H9 (cell line): Measurements from ENCODE around the gene KRT5. TPM values are rescaled to one million over a fixed set of nuclear protein-coding genes. Genes with fewer than 3 reads are reported as not detected.

Experiments used
- DNase-seq: peaks from one replicate; pipeline ENCODE4 v3.0.0-alpha.2; 2017
- H2AFZ ChIP-seq: one replicate; pipeline ENCODE4 v1.6.1; 2013; ENCODE audit warnings: mild to moderate bottlenecking, low read length, control low read depth, moderate library complexity
- H2AK5ac ChIP-seq: 2 replicates; pipeline ENCODE4 v1.6.1; 2013; ENCODE audit warnings: low read length, control low read depth, mixed read lengths; ENCODE audit not compliant: insufficient read length
- H2BK120ac ChIP-seq: one replicate; pipeline ENCODE4 v1.6.1; 2013; ENCODE audit warnings: low read depth, mild to moderate bottlenecking, low read length, control low read depth, inconsistent platforms; ENCODE audit not compliant: poor library complexity, severe bottlenecking
- H2BK12ac ChIP-seq: 2 replicates; pipeline ENCODE4 v1.6.1; 2013; ENCODE audit warnings: low read length, control low read depth, mixed read lengths, low read depth; ENCODE audit not compliant: insufficient read length
- H2BK15ac ChIP-seq: 2 replicates; pipeline ENCODE4 v1.6.1; 2013; ENCODE audit warnings: low read depth, low read length, control low read depth
- H2BK20ac ChIP-seq: one replicate; pipeline ENCODE4 v1.6.1; 2013; ENCODE audit warnings: low read depth, mild to moderate bottlenecking, low read length, control low read depth, inconsistent platforms; ENCODE audit not compliant: poor library complexity, severe bottlenecking
- H2BK5ac ChIP-seq: 2 replicates; pipeline ENCODE4 v1.6.1; 2013; ENCODE audit warnings: low read length, control low read depth, mixed read lengths; ENCODE audit not compliant: insufficient read length
- H3K14ac ChIP-seq: 2 replicates; pipeline ENCODE4 v1.6.1; 2013; ENCODE audit warnings: low read length, control low read depth; ENCODE audit not compliant: insufficient read depth
- H3K18ac ChIP-seq: 2 replicates; pipeline ENCODE4 v1.6.1; 2013; ENCODE audit warnings: low read depth, mild to moderate bottlenecking, mixed read lengths, low read length, control low read depth; ENCODE audit not compliant: insufficient read length
- H3K23ac ChIP-seq: 2 replicates; pipeline ENCODE4 v1.6.1; 2013; ENCODE audit warnings: low read length, control low read depth, mixed read lengths, low read depth; ENCODE audit not compliant: insufficient read length
- H3K23me2 ChIP-seq: 2 replicates; pipeline ENCODE4 v1.6.1; 2013; ENCODE audit warnings: low read depth, mild to moderate bottlenecking, mixed read lengths, low read length, control low read depth; ENCODE audit not compliant: insufficient read length, poor library complexity, severe bottlenecking
- H3K27ac ChIP-seq: 2 replicates; pipeline ENCODE4 v1.5.1; 2013; ENCODE audit warnings: low read length, control low read depth, mixed read lengths, low read depth; ENCODE audit not compliant: insufficient read length
- H3K27me3 ChIP-seq: 2 replicates; pipeline ENCODE4 v1.6.1; 2013; ENCODE audit warnings: low read length, control low read depth, inconsistent platforms; ENCODE audit not compliant: insufficient read depth
- H3K4ac ChIP-seq: 2 replicates; pipeline ENCODE4 v1.6.1; 2013; ENCODE audit warnings: low read depth, mild to moderate bottlenecking, control low read depth, inconsistent platforms, low read length, moderate library complexity
- H3K4me1 ChIP-seq: 2 replicates; pipeline ENCODE4 v1.6.1; 2013; ENCODE audit warnings: low read length, control low read depth, inconsistent platforms; ENCODE audit not compliant: insufficient read depth
- H3K4me2 ChIP-seq: 2 replicates; pipeline ENCODE4 v1.6.1; 2013; ENCODE audit warnings: low read length, control low read depth, mixed read lengths; ENCODE audit not compliant: insufficient read length, insufficient read depth
- H3K56ac ChIP-seq: 2 replicates; pipeline ENCODE4 v1.6.1; 2013; ENCODE audit warnings: low read depth, mild to moderate bottlenecking, mixed read lengths, low read length, control low read depth; ENCODE audit not compliant: insufficient read length
- H3K79me1 ChIP-seq: 2 replicates; pipeline ENCODE4 v1.6.1; 2013; ENCODE audit warnings: low read depth, mild to moderate bottlenecking, moderate library complexity, low read length, control low read depth, inconsistent platforms; ENCODE audit not compliant: insufficient read depth, poor library complexity, severe bottlenecking
- H3K79me2 ChIP-seq: 2 replicates; pipeline ENCODE4 v1.6.1; 2013; ENCODE audit warnings: low read length, control low read depth, inconsistent platforms; ENCODE audit not compliant: insufficient read depth
- H3K9ac ChIP-seq: 2 replicates; pipeline ENCODE4 v1.6.1; 2013; ENCODE audit warnings: low read length, control low read depth, mixed read lengths; ENCODE audit not compliant: insufficient read length; ENCODE audit errors: extremely low read depth
- H3K9me3 ChIP-seq: one replicate; pipeline ENCODE4 v1.6.1; 2013; ENCODE audit warnings: low read depth, low read length, inconsistent platforms; ENCODE audit not compliant: control insufficient read depth
- H3T11ph ChIP-seq: one replicate; pipeline ENCODE4 v1.6.1; 2013; ENCODE audit warnings: mild to moderate bottlenecking, low read length, control low read depth, inconsistent platforms
- H4K20me1 ChIP-seq: one replicate; pipeline ENCODE4 v1.6.1; 2013; ENCODE audit not compliant: control insufficient read depth, insufficient read length, insufficient read depth
- H4K5ac ChIP-seq: 2 replicates; pipeline ENCODE4 v1.6.1; 2013; ENCODE audit warnings: low read depth, mild to moderate bottlenecking, mixed read lengths, low read length, control low read depth; ENCODE audit not compliant: insufficient read length
- H4K8ac ChIP-seq: replicated peaks from 2 replicates; pipeline ENCODE4 v1.6.1; 2013; ENCODE audit warnings: low read length, control low read depth, mixed read lengths, low read depth; ENCODE audit not compliant: insufficient read length
- H4K91ac ChIP-seq: 2 replicates; pipeline ENCODE4 v1.6.1; 2013; ENCODE audit warnings: low read depth, mild to moderate bottlenecking, moderate library complexity, mixed read lengths, low read length, control low read depth; ENCODE audit not compliant: insufficient read length
- H3K27ac Mint-ChIP-seq, 3 experiments: 2 replicates in 2 of 3; 3 replicates in 1 of 3; pipeline ENCODE4 v1.8.0; 2020 to 2021; ENCODE audit warnings: mixed read lengths in 3 of 3, mild to moderate bottlenecking in 1 of 3, moderate library complexity in 1 of 3
- H3K27me3 Mint-ChIP-seq: 2 replicates; pipeline ENCODE4 v1.8.0; 2021; ENCODE audit warnings: low read depth, mild to moderate bottlenecking, moderate library complexity, mixed read lengths
- H3K36me3 Mint-ChIP-seq, 3 experiments: 2 replicates in 2 of 3; 3 replicates in 1 of 3; pipeline ENCODE4 v1.8.0; 2020 to 2021; ENCODE audit warnings: low read depth in 3 of 3, mixed read lengths in 3 of 3; ENCODE audit not compliant: insufficient read depth in 1 of 3
- H3K4me1 Mint-ChIP-seq, 2 experiments: 2 replicates each; pipeline ENCODE4 v1.8.0; 2020; ENCODE audit warnings: mixed read lengths in 2 of 2
- H3K4me3 Mint-ChIP-seq, 2 experiments: 2 replicates in 1 of 2; 3 replicates in 1 of 2; pipeline ENCODE4 v1.8.0; 2020 to 2021; ENCODE audit warnings: mild to moderate bottlenecking in 2 of 2, mixed read lengths in 2 of 2, moderate library complexity in 1 of 2
- H3K9me3 Mint-ChIP-seq, 2 experiments: 2 replicates in 1 of 2; 3 replicates in 1 of 2; pipeline ENCODE4 v1.8.0; 2020; ENCODE audit warnings: mild to moderate bottlenecking in 2 of 2, mixed read lengths in 2 of 2, moderate library complexity in 1 of 2
- WGBS: extraction: QIAGEN DNeasy Blood & Tissue Kit; methylation state at CpG from one replicate; pipeline ENCODE4 v1.1.7; 2013; ENCODE audit warnings: missing lambda C conversion rate, low lambda C conversion rate, mixed read lengths; ENCODE audit not compliant: insufficient read length; ENCODE audit errors: extremely low coverage; 5-methylcytosine and 5-hydroxymethylcytosine counted together
- total RNA-seq: library from RNA; stranded (reverse); gene quantifications from 2 replicates; pipeline ENCODE4 v1.2.1, GENCODE V29; 2021
- TF ChIP-seq, protein P1 (sequence below): fragments of 200-600 bp; sonication (generic); conservative IDR thresholded peaks from 3 replicates; pipeline ENCODE4 v1.8.0; 2021; ENCODE audit warnings: antibody characterized with exemption, mild to moderate bottlenecking

Gene KRT5
- total RNA-seq, 1 experiment from 2014 or later, result not detected

DNA sequence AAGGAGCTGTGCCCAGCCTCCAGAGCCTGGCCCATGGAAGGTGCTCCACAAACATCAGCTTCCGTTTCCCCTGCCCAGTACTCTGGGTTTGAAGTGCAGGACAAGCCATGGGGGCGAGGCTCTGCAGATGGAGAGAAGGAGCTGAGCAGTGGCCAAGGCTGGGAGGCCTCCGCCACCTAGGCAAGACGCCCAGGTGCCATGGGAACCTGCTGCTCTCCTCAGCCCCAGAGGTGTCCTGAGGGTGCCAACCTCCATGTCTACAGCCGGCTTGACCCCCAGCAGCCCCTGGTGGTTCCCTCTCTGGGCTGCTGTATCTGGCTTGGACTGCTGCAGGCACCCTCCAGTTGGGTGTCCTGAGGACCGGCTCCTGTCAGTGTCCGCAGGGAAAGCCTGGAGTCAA lies 20.3 kb upstream of the KRT5 start:
- no peak overlapping the region for H3K18ac ChIP-seq
- no peaks in the 10 kb centered on the region for H3K4me1 ChIP-seq
- Mint-ChIP-seq H3K4me1 (peaks cover 3 to 6% of the 10 kb centered on the region in 2 experiments; a peak in 3 of 4 replicates), H3K4me3 (no peak overlapping the region), H3K36me3 (no peaks in the 10 kb centered on the region), H3K27ac (no peak overlapping the region), H3K27me3 (peaks cover 2% of the 10 kb centered on the region; the same call in 1 of the 2 replicates), H3K9me3 (no peaks in the 10 kb centered on the region)
- H2AFZ ChIP-seq, result no peak overlapping the region
- no peak overlapping the region for H2AK5ac ChIP-seq
- H3T11ph ChIP-seq, result no peak overlapping the region
- no peak overlapping the region for H4K91ac ChIP-seq
- H3K79me1 ChIP-seq, result no peaks in the 10 kb centered on the region
- no peak overlapping the region for H3K56ac ChIP-seq
- WGBS, result no CpG with 5 or more reads among the region's 7 CpGs
- TF ChIP-seq, protein P1, sequence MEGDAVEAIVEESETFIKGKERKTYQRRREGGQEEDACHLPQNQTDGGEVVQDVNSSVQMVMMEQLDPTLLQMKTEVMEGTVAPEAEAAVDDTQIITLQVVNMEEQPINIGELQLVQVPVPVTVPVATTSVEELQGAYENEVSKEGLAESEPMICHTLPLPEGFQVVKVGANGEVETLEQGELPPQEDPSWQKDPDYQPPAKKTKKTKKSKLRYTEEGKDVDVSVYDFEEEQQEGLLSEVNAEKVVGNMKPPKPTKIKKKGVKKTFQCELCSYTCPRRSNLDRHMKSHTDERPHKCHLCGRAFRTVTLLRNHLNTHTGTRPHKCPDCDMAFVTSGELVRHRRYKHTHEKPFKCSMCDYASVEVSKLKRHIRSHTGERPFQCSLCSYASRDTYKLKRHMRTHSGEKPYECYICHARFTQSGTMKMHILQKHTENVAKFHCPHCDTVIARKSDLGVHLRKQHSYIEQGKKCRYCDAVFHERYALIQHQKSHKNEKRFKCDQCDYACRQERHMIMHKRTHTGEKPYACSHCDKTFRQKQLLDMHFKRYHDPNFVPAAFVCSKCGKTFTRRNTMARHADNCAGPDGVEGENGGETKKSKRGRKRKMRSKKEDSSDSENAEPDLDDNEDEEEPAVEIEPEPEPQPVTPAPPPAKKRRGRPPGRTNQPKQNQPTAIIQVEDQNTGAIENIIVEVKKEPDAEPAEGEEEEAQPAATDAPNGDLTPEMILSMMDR, result no peak
- no peaks in the 10 kb centered on the region for H3K9me3 ChIP-seq
- H3K23ac ChIP-seq, result no peak overlapping the region
- H3K9ac ChIP-seq, result no peak overlapping the region
- no peak overlapping the region for H3K14ac ChIP-seq
- H3K27ac ChIP-seq, result no peak overlapping the region
- no peak overlapping the region for H2BK120ac ChIP-seq
- no peak overlapping the region for H3K4me2 ChIP-seq
- H2BK20ac ChIP-seq, result no peak overlapping the region
- no peak overlapping the region for H2BK5ac ChIP-seq
- no peak for DNase-seq
- no peaks in the 10 kb centered on the region for H4K20me1 ChIP-seq
- H3K4ac ChIP-seq, result no peak overlapping the region
- H4K8ac ChIP-seq, result no peak overlapping the region
- H3K27me3 ChIP-seq, result no peaks in the 10 kb centered on the region
- H4K5ac ChIP-seq, result no peak overlapping the region
- no peaks in the 10 kb centered on the region for H3K79me2 ChIP-seq
- no peak overlapping the region for H2BK15ac ChIP-seq
- no peak overlapping the region for H2BK12ac ChIP-seq
- no peaks in the 10 kb centered on the region for H3K23me2 ChIP-seq
